Measurements from ENCODE around the gene RND2.

Gene RND2

DNA sequence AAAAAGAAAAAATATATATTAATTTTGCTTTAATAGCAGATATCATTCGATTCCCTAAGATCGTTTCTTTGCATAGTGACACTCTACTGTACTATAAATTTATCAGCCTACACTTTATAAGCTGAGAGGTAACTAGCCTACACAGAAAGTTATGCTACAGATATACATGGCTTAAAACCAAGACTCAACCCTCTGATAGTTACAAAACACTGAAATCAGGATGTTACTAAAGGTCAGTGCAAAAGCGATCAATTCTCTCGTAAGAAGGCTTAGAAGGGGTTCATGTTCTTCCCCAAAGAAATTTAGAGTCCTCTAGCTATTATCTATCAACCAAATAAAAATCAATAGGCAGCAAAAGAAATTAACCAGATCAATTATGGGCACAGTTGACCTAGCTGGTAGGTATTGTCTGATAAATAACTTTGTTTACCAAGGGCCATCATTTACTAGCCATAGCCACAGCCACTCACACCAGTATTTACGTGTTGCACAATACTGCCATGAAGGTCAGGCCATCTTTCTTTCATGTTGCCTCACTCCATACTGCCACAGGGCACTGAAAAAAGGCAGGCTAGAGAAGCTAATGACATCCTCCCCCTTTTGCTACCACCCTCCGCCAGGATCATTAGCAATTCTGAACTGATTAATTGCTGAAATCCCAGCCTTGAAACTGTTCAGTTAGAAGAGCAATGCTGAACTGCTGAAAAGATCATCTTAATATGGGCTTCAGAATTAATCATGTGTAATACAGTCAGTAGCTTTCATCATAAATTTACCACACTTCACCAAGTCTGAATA, 43.7 kb downstream of the RND2 start:
- H3K4me3 ChIP-seq (ENCODE audit: low read depth, low read length), result no peak overlapping the region
- POLR2A ChIA-PET, result no interaction called here
- no peak for DNase-seq (ENCODE audit: low read depth, low spot score)
- CTCF ChIA-PET, result interaction anchor here (0.6 to 1.3 kb wide), 4 partner anchors 8 to 44 kb away, joined by 3 to 5 read pairs (median 4); no protein-coding TSS in a partner anchor
- TF ChIP-seq, protein P1, sequence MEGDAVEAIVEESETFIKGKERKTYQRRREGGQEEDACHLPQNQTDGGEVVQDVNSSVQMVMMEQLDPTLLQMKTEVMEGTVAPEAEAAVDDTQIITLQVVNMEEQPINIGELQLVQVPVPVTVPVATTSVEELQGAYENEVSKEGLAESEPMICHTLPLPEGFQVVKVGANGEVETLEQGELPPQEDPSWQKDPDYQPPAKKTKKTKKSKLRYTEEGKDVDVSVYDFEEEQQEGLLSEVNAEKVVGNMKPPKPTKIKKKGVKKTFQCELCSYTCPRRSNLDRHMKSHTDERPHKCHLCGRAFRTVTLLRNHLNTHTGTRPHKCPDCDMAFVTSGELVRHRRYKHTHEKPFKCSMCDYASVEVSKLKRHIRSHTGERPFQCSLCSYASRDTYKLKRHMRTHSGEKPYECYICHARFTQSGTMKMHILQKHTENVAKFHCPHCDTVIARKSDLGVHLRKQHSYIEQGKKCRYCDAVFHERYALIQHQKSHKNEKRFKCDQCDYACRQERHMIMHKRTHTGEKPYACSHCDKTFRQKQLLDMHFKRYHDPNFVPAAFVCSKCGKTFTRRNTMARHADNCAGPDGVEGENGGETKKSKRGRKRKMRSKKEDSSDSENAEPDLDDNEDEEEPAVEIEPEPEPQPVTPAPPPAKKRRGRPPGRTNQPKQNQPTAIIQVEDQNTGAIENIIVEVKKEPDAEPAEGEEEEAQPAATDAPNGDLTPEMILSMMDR (IDR thresholded peaks at IDR 0.05; ENCODE audit: insufficient read depth, low read length, missing control alignments), result no peak

- TF ChIP-seq, protein P1 (IDR thresholded peaks at IDR 0.05; ENCODE audit: insufficient read depth, low read length, missing control alignments), result no peak
- H3K4me3 ChIP-seq (ENCODE audit: low read depth, low read length), result no peak overlapping the region
- POLR2A ChIA-PET, result no interaction called here
- CTCF ChIA-PET, result interaction anchor here (0.6 to 1.2 kb wide), 3 partner anchors 9 to 45 kb away, joined by 3 to 5 read pairs (median 3); no protein-coding TSS in a partner anchor
- DNase-seq (ENCODE audit: low read depth, low spot score), result no peak
Measured at GRCh38 chr17:43069368-43069898, 44.4 kb downstream of the RND2 start.

GRCh38 chr17:43070257-43070656, 45.2 kb downstream of the RND2 start:
- TF ChIP-seq, protein P1 (IDR thresholded peaks at IDR 0.05; ENCODE audit: insufficient read depth, low read length, missing control alignments), result no peak
- no peak overlapping the region for H3K4me3 ChIP-seq (ENCODE audit: low read depth, low read length)
- DNase-seq (ENCODE audit: low read depth, low spot score), result no peak
- ChIA-PET CTCF (interaction anchor here (0.9 to 1.4 kb wide), 2 partner anchors 15 to 46 kb away, joined by 4 read pairs; no protein-coding TSS in a partner anchor), POLR2A (no interaction called here)

DNA sequence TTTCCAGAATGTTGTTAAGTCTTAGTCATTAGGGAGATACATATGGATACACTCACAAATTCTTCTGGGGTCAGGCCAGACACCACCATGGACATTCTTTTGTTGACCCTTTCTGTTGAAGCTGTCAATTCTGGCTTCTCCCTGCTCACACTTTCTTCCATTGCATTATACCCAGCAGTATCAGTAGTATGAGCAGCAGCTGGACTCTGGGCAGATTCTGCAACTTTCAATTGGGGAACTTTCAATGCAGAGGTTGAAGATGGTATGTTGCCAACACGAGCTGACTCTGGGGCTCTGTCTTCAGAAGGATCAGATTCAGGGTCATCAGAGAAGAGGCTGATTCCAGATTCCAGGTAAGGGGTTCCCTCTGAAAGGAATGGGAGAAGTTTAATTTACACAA, 45.8 kb downstream of the RND2 start:
- ChIA-PET POLR2A (no interaction called here), CTCF (interaction anchor here (0.9 to 1.4 kb wide), 2 partner anchors 16 to 46 kb away, joined by 4 read pairs; no protein-coding TSS in a partner anchor)
- H3K4me3 ChIP-seq (ENCODE audit: low read depth, low read length), result no peak overlapping the region
- DNase-seq (ENCODE audit: low read depth, low spot score), result no peak
- TF ChIP-seq, protein P1 (IDR thresholded peaks at IDR 0.05; ENCODE audit: insufficient read depth, low read length, missing control alignments), result no peak

- no peak overlapping the region for H3K4me3 ChIP-seq (ENCODE audit: low read depth, low read length)
- TF ChIP-seq, protein P1 (IDR thresholded peaks at IDR 0.05; ENCODE audit: insufficient read depth, low read length, missing control alignments), result no peak
- ChIA-PET POLR2A (interaction anchor here (0.6 kb wide), 1 partner anchor 1109 kb away, joined by 3 read pairs; no protein-coding TSS in a partner anchor), CTCF (interaction anchor here (1.3 kb wide), 1 partner anchor 8 kb away, joined by 3 read pairs; no protein-coding TSS in a partner anchor)
- no peak for DNase-seq (ENCODE audit: low read depth, low spot score)
Measured at GRCh38 chr17:43074869-43075268, 49.8 kb downstream of the RND2 start.

- ChIA-PET POLR2A (no interaction called here), CTCF (interaction anchor here (1.1 kb wide), 1 partner anchor 12 kb away, joined by 3 read pairs; no protein-coding TSS in a partner anchor)
- no peak overlapping the region for H3K4me3 ChIP-seq (ENCODE audit: low read depth, low read length)
- DNase-seq (ENCODE audit: low read depth, low spot score), result no peak
- TF ChIP-seq, protein P1 (IDR thresholded peaks at IDR 0.05; ENCODE audit: insufficient read depth, low read length, missing control alignments), result no peak
Measured at GRCh38 chr17:43079641-43080302, 54.7 kb downstream of the RND2 start.

Measured in AG04449 (cell line).